ENCODE results near the gene NUBPL.
"Not testable (repeated sequence)": the region's sequence is repeated elsewhere in the genome, so short reads cannot be mapped to it uniquely, and the experiment has no call there.

Gene NUBPL

GRCh38 chr14:31843361-31844091, 282.3 kb downstream of the NUBPL start:
- no peaks in the 10 kb centered on the region for H3K36me3 Mint-ChIP-seq (ENCODE audit: low read depth)
- H3K4me1 Mint-ChIP-seq (ENCODE audit: low read depth): no peaks in the 10 kb centered on the region
- no peak overlapping the region for H3K27ac Mint-ChIP-seq
- no peaks in the 10 kb centered on the region for H3K27me3 Mint-ChIP-seq (ENCODE audit: low read depth)
- no peak overlapping the region for H3K4me3 Mint-ChIP-seq
- no peak for DNase-seq (ENCODE audit: low spot score)
- H3K9me3 Mint-ChIP-seq: no peaks in the 10 kb centered on the region

GRCh38 chr14:31854508-31855075, 293.4 kb downstream of the NUBPL start:
- Mint-ChIP-seq H3K4me3 (no peak overlapping the region), H3K27ac (peak overlapping the region; percentile 10), H3K4me1 (ENCODE audit: low read depth) (peaks cover 8% of the 10 kb centered on the region), H3K9me3 (peaks cover 5% of the 10 kb centered on the region), H3K36me3 (ENCODE audit: low read depth) (peaks cover 10% of the 10 kb centered on the region), H3K27me3 (ENCODE audit: low read depth) (no peaks in the 10 kb centered on the region)
- no peak for DNase-seq (ENCODE audit: low spot score)

GRCh38 chr14:31855262-31855661, 294.1 kb downstream of the NUBPL start:
- Mint-ChIP-seq H3K36me3 (ENCODE audit: low read depth) (peaks cover 10% of the 10 kb centered on the region), H3K4me1 (ENCODE audit: low read depth) (peaks cover 8% of the 10 kb centered on the region), H3K4me3 (no peak overlapping the region), H3K9me3 (peaks cover 5% of the 10 kb centered on the region), H3K27ac (no peak overlapping the region), H3K27me3 (ENCODE audit: low read depth) (no peaks in the 10 kb centered on the region)
- DNase-seq (ENCODE audit: low spot score): no peak

- peaks cover 10% of the 10 kb centered on the region for H3K36me3 Mint-ChIP-seq (ENCODE audit: low read depth)
- not testable (repeated sequence) for H3K27me3 Mint-ChIP-seq (ENCODE audit: low read depth); DNase-seq (ENCODE audit: low spot score); H3K4me3 Mint-ChIP-seq; H3K4me1 Mint-ChIP-seq (ENCODE audit: low read depth); H3K9me3 Mint-ChIP-seq; H3K27ac Mint-ChIP-seq
These were observed 294.8 kb downstream of the NUBPL start for GRCh38 chr14:31856003-31856402.

DNA sequence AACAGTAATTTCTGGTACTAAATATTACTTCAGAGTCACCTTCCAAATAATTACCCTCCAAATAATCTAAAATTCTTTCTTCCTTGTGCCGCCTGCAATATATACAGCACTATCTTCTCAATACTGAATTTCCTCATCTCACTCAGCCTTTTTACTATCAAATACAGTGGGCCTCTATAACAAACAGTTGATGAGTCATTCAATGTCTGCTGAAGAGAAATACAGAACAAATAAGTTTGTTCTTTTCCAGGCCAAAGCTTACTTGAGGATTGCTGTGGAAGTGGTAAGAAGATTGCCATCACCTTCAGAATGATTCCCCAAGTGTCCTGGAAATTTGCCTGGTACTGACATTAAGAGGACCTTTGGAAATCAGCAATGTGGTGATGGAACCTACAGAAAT, 297.7 kb downstream of the NUBPL start:
- no peaks in the 10 kb centered on the region for H3K27me3 Mint-ChIP-seq (ENCODE audit: low read depth)
- H3K27ac Mint-ChIP-seq: no peak overlapping the region
- peaks cover 13% of the 10 kb centered on the region for H3K9me3 Mint-ChIP-seq
- DNase-seq (ENCODE audit: low spot score): no peak
- peaks cover 9% of the 10 kb centered on the region for H3K36me3 Mint-ChIP-seq (ENCODE audit: low read depth)
- H3K4me1 Mint-ChIP-seq (ENCODE audit: low read depth): peaks cover 8% of the 10 kb centered on the region
- no peak overlapping the region for H3K4me3 Mint-ChIP-seq

- DNase-seq (ENCODE audit: low spot score): no peak
- Mint-ChIP-seq H3K4me1 (ENCODE audit: low read depth) (peaks cover 6% of the 10 kb centered on the region), H3K4me3 (no peak overlapping the region), H3K9me3 (peaks cover 21% of the 10 kb centered on the region), H3K36me3 (ENCODE audit: low read depth) (no peaks in the 10 kb centered on the region), H3K27ac (no peak overlapping the region), H3K27me3 (ENCODE audit: low read depth) (no peaks in the 10 kb centered on the region)
These were observed 304.0 kb downstream of the NUBPL start for GRCh38 chr14:31864937-31865855.

DNA sequence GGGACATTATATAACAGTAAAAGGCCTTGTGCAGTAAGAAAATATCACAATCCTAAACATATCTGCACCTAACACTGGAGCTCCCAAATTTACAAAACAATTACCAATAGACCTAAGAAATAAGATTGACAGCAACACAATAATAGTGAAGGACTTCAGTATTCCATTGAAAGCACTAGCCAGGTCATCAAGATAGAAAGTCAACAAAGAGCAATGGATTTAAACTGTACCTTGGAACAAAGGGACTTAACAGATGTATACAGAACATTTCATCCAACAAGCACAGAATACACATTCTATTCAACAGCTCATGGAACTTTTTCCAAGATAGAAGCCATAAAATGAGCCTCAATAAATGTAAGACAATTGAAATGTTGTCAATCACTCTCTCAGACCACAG, 306.4 kb downstream of the NUBPL start:
- Mint-ChIP-seq H3K4me1 (ENCODE audit: low read depth) (peaks cover 6% of the 10 kb centered on the region), H3K4me3 (no peak overlapping the region), H3K9me3 (peaks cover 24% of the 10 kb centered on the region), H3K27ac (no peak overlapping the region), H3K36me3 (ENCODE audit: low read depth) (no peaks in the 10 kb centered on the region), H3K27me3 (ENCODE audit: low read depth) (peaks cover 2% of the 10 kb centered on the region)
- DNase-seq (ENCODE audit: low spot score): no peak

- not testable (repeated sequence) for DNase-seq (ENCODE audit: low spot score); H3K4me3 Mint-ChIP-seq; H3K4me1 Mint-ChIP-seq (ENCODE audit: low read depth); H3K36me3 Mint-ChIP-seq (ENCODE audit: low read depth); H3K27me3 Mint-ChIP-seq (ENCODE audit: low read depth)
- Mint-ChIP-seq H3K27ac (peak overlapping the region; percentile 55), H3K9me3 (peaks cover 24% of the 10 kb centered on the region)
These were observed 306.9 kb downstream of the NUBPL start for GRCh38 chr14:31868096-31868495.

DNA sequence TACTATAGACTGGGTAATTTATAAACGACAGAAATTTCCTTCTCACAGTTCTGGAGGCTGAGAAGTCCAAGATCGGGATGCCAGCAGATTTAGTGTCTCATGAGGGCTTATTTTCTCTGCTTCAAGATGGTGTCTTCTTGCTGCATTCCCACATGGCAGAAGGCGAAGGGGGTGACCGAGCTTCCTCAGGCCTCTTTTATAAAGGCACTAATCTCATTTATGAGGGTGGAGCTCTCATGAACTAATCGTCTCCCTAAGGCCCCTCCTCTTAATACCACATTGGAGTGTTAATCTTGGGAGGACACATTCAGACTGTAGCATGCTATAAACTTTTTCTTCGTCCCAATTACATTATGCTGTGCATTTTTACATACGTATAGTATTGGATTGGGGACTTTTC, 315.5 kb downstream of the NUBPL start:
- H3K4me1 Mint-ChIP-seq (ENCODE audit: low read depth): no peaks in the 10 kb centered on the region
- no peaks in the 10 kb centered on the region for H3K36me3 Mint-ChIP-seq (ENCODE audit: low read depth)
- peaks cover 5% of the 10 kb centered on the region for H3K27me3 Mint-ChIP-seq (ENCODE audit: low read depth)
- no peak overlapping the region for H3K4me3 Mint-ChIP-seq
- H3K9me3 Mint-ChIP-seq: no peaks in the 10 kb centered on the region
- DNase-seq (ENCODE audit: low spot score): no peak
- H3K27ac Mint-ChIP-seq: no peak overlapping the region

DNA sequence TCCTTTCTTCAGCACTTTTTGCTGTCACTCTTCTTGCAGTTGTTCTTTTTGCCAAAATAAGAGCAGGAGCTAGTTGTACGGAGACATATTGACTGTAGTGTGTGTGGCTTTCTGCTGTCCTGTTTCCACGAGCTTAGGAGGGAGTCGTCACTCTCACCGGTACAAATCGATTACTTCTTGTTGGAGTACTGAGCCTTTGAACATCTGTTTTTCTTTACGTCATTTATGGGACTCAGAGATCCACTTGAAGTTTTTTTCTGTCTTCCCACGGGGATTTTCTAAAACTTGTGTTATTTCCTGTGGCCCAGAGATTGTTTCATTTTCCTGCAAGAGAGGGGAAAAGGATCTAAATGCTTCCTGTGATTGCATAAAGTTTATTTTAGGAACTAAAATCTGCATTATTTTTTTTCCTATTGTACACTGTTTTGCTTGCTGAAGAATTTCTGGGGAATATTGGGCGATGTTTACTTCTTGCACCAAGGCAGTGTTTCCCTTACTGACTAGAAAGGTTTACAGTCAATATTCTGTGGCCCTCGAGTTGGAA, 316.1 kb downstream of the NUBPL start:
- Mint-ChIP-seq H3K36me3 (ENCODE audit: low read depth) (no peaks in the 10 kb centered on the region), H3K9me3 (no peaks in the 10 kb centered on the region), H3K27ac (no peak overlapping the region), H3K4me1 (ENCODE audit: low read depth) (no peaks in the 10 kb centered on the region), H3K4me3 (no peak overlapping the region), H3K27me3 (ENCODE audit: low read depth) (peaks cover 5% of the 10 kb centered on the region)
- DNase-seq (ENCODE audit: low spot score): no peak

DNA sequence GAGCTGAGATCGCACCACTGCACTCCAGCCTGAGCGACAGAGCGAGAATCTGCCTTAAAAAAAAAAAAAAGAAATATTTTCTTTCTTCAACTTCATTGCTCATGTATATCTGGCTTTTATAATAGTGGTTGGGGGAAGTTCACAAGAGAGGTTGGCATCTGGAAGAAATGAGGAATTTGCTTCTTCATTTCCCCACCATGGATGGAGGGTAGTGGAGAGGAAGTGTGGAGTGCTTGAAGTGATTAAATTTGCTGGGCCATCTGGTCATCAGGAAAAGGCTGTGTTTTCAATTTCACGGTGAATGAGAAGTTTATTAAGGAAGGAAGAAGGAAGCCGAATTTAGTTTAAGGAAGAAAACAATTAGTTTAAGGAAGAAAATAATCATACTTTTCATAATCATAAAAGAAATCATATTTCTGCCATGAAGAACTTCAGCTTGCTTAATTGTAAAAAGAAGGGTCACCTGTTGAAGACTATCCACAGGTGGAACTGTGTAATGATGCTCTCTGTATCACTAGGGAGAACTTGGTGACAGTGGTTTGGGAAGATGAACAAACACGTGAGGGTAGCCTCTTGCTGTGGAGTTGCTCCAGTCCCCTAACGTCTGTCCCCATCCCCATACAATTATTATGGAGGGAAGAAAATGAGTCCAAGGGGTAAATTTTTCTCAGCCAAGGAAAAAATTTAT, 318.6 kb downstream of the NUBPL start:
- H3K4me3 Mint-ChIP-seq: no peak overlapping the region
- no peak for DNase-seq (ENCODE audit: low spot score)
- H3K27me3 Mint-ChIP-seq (ENCODE audit: low read depth): peaks cover 2% of the 10 kb centered on the region
- H3K36me3 Mint-ChIP-seq (ENCODE audit: low read depth): no peaks in the 10 kb centered on the region
- H3K4me1 Mint-ChIP-seq (ENCODE audit: low read depth): no peaks in the 10 kb centered on the region
- H3K9me3 Mint-ChIP-seq: no peaks in the 10 kb centered on the region
- no peak overlapping the region for H3K27ac Mint-ChIP-seq

DNA sequence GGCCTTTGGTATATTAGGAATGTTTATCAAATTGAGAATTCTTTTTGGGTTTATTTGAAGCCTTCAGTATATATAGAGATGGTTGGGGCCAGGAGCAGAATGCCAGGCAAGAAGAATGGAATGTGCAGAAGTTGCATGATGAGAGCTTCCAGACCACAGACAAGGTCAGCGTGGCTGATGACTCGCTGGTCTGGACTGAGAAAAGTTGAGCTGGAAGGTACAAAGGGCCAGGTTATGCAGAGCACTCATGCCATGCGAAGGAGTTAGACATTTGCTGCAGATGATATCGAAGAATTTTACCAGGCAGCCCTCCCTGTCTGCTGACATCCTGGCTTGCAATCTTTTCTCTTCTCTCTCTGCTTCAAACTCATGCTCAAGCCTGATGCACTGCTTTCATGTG, 319.7 kb downstream of the NUBPL start:
- Mint-ChIP-seq H3K27ac (no peak overlapping the region), H3K27me3 (ENCODE audit: low read depth) (no peaks in the 10 kb centered on the region), H3K36me3 (ENCODE audit: low read depth) (no peaks in the 10 kb centered on the region), H3K4me3 (no peak overlapping the region), H3K4me1 (ENCODE audit: low read depth) (no peaks in the 10 kb centered on the region), H3K9me3 (no peaks in the 10 kb centered on the region)
- no peak for DNase-seq (ENCODE audit: low spot score)

- Mint-ChIP-seq H3K4me3 (no peak overlapping the region), H3K9me3 (no peaks in the 10 kb centered on the region), H3K27ac (no peak overlapping the region), H3K36me3 (ENCODE audit: low read depth) (no peaks in the 10 kb centered on the region), H3K27me3 (ENCODE audit: low read depth) (peaks cover 2% of the 10 kb centered on the region), H3K4me1 (ENCODE audit: low read depth) (no peaks in the 10 kb centered on the region)
- no peak for DNase-seq (ENCODE audit: low spot score)
These were observed 320.5 kb downstream of the NUBPL start for GRCh38 chr14:31881531-31882310.
